Left renal pelvis (tissue), 4 donors: ENCODE measurements around the gene AWAT1. TPM values are rescaled to one million over a fixed set of nuclear protein-coding genes. Genes with fewer than 3 reads are reported as not detected.
"Not testable (repeated sequence)": the region's sequence is repeated elsewhere in the genome, so short reads cannot be mapped to it uniquely, and the experiment has no call there.

ENCODE experiments used
- DNase-seq, 4 donors: peaks; one replicate each; pipeline ENCODE4 v3.0.0-alpha.2; 2013; ENCODE audit warnings: low read depth in 4 of 4, low spot score in 3 of 4
- polyA plus RNA-seq, 4 donors: library from polyadenylated mRNA; unstranded; fragments of 120-200 nt; gene quantifications; one replicate each; pipeline ENCODE4 v1.2.1, GENCODE V29; 2013; ENCODE audit not compliant: insufficient read length in 4 of 4

Gene AWAT1
- not detected for polyA plus RNA-seq

GRCh38 chrX:70234355-70234754 is at the start of gene AWAT1:
AWAT1 (plus strand) TSS chrX:70234655; CDS start chrX:70234696, 41 bp downstream.
- no peak for DNase-seq

GRCh38 chrX:70190225-70190624 is 44.2 kb upstream of the AWAT1 start:
- no peak for DNase-seq

GRCh38 chrX:70196961-70197720 is 37.3 kb upstream of the AWAT1 start:
- no peak for DNase-seq

DNA sequence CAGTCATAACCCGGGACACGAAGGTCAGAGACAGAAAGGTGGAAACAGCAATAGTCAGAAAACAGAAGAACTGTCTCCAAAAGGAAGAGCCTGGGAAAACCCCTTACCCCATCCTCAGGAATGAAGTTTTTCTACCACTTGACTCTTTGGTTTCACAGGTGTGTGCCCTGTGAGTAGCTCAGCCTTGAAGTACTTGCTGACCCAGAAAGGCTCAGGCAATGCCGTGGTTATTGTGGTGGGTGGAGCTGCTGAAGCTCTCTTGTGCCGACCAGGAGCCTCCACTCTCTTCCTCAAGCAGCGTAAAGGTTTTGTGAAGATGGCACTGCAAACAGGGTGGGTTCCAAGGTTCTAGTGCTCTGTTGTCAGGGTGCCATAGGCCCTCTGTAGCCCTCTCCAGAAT is 32.7 kb upstream of the AWAT1 start:
- DNase-seq: no peak

DNA sequence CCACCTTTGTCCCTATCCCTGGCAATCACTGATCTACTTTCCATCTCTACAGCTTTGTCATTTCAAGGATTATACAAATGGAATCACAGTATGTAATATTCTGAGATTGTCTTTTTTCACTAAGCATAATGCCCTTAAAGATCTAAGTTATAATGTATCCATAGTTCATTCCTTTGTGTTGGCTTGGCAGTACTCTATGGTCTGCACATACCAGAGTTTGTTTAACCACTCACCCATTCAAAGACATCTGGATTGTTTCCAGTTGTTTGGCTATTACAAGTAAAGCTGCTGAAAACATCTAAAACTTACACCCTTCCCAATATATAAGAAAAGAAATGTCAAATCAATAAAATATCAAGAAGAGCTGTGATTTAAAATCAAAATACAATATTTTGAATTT is 26.0 kb upstream of the AWAT1 start:
- no peak for DNase-seq

- not testable (repeated sequence) for DNase-seq
Measured at GRCh38 chrX:70209570-70209969, 24.9 kb upstream of the AWAT1 start.

DNA sequence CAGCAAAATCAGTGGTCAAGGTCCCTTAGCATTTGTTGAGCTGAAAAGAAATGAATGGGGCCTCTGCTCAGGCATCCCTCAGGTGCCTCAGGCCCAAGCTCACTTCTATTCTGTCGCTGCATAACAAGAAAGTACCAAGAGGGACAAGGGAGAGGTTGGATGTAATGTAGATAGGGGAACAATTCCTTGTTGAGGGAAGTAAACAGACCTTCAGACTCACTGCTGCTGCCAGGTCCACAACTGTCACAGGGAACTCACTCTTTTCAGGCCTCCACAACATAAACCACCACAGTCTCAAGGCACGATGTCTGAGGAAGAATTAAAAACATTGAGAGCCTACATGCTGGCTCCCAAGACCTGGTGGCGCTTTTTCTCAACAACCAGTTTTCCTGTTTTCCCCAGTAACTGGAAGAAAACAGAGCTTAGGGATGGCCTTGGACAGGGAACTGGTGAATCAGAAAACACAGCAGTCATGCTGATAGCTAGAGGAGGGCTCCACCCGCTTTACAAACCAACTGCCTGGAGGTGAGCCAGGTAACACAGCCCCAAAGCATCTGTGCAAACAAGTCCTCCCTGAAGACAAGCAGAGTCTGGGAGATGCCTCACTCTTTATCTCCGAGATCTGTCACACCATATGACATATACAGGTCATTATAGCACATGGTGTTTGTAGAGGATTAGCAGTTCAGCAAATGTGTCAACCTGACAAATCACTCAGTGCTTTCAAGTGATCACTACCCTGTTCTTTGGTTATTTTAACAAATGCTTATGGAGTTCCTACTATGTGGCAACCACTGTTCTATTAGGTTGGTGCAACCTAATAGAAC is 14.3 kb upstream of the AWAT1 start:
- no peak for DNase-seq

GRCh38 chrX:70226048-70226447 is 8.4 kb upstream of the AWAT1 start:
- no peak for DNase-seq

DNA sequence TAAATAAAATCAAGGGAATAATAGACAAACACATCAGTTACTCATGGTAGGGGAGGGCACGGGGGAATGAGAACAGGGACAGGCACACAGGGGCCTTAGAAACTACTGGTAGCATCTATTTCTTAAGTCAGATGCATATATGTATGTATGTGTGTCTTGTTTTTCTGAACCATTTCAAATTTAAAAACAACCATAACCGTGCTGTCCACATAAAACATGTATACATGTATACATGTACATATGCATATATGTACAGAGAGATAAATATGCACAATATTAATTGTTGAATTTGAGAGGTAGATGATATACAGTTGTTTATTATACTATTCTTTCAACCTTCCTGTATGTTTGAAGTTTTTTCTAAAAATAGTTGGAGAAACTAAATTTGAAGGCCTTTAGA is 7.8 kb upstream of the AWAT1 start:
- no peak for DNase-seq

- no peak for DNase-seq
Measured at GRCh38 chrX:70231666-70232065, 2.8 kb upstream of the AWAT1 start.

- no peak for DNase-seq
Measured at GRCh38 chrX:70240751-70241150, 6.3 kb downstream of the AWAT1 start.

DNA sequence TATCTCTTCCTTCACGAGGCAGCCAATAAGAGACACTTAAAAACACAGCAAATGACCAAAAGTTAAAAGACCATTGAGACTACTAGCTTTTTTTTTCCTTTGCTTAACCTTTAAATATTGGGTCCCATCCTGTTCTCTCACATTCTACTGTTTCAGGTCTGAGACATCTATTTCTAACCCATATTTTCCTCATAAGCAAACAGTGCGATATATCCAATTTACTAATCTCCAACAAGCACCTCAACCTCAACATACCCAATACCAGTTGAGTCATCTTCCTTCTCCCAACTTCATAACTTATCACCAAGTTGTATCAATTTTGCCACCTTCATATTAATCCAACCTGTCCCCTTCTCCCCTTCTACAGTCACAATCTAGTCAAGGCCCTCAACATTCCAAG is 7.0 kb downstream of the AWAT1 start:
- no peak for DNase-seq

- DNase-seq: not testable (repeated sequence)
Measured at GRCh38 chrX:70243601-70244000, 9.1 kb downstream of the AWAT1 start.

DNA sequence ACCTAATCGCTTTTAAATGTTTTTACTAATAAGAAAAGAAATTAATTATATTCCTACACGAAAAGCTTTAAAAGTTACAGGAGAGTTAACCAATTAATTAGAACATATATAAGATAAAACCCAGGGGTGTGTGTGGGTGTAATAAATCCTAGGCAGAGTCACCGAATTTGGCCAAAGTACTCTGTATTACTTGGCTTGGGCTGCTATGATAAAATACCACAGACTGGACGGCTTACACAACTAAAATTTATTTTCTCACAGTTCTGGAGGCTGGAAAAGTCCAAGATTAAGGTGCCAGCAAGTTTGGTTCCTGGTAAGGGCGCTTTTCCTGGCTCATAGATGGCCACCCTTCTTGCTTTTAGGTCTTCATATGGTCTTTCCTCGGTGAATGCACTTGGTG is 10.4 kb downstream of the AWAT1 start:
- DNase-seq: no peak

GRCh38 chrX:70247252-70247651 is 12.8 kb downstream of the AWAT1 start:
- no peak for DNase-seq

DNA sequence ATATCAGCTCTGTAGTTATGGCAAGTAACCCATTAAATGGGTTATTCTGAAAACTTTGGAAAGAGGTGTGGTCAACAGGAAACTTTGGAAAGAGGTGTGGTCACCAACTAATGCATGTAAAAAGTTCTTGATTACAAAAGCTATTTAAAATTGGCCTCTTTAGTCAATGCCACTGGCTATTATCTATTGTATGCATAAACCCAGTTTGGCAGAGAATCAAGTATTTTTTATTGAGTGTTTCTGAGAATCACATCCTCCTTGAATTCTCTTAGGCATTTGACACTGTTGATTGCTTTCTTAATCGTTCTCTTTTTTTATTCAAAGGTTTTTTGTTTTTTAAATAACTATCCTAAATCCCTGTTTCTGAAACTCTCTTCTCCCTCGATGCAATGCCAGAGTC is 18.0 kb downstream of the AWAT1 start:
- DNase-seq: no peak

DNA sequence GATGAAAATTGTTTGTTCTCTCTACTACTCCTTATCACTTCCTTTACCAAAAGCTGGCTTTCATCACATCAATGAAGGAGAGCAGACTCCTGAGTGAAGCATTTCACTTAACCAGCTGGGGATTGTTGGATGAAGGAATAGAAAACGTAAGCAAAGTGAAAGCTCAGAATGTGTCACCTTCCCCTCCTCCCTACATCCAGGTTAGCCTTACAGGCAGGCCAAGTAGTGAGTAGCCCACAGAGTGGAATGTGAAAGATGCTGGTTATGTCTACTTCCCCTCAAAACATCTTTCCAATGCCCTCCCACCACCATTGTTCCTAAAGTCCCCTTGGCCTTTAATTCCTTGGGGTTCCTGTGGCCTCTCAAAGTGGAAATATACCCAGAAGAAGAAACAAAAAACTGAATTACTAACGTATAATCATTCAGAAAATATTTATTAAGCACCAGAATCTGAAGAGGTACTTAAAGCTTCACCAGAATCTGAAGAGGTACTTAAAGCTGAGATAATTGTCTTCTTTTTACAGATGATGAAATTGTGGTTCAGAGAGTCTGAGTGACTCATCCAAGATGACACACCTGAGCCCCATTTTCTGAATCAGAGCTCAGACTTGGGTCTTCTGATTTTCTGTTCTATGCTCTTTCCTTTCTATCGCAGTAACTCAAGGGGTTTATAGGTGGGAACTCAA is 19.1 kb downstream of the AWAT1 start:
- no peak for DNase-seq

DNA sequence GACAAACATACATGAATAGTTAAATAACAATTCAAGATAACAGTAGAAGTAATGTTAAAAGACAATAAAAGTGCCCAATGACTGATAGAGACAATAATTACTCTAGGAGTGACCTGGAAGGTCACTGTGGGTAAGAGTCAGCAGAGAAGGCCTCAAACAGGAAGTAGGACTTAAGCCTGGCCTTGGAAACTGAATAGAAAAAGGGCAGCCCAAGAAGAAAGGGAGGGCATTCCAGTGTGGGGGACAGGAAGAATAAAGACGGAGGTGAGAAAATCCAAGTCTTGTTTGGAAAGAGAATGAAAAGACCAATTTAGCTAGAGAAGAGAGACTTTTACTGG is 19.6 kb downstream of the AWAT1 start:
- DNase-seq: no peak

- DNase-seq: no peak
Measured at GRCh38 chrX:70254909-70255308, 20.5 kb downstream of the AWAT1 start.

DNA sequence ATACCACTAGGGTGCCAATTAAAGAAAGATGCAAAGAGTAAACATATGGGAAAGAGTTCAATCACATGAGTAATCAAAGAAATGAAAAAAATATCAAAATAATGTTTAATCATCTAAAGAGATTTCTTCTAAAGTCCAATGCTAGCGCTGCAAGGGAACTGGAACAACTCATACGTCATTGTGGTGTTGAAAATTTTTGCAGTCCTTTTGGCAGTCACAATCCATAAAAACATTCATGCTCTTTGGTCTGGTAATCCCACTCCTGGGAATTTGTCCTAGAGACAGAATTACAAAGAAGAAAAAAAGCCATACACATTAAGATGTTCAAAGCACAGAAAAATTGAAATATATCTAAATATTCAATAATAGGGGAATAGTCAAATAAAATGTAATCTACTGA is 21.0 kb downstream of the AWAT1 start:
- no peak for DNase-seq

DNA sequence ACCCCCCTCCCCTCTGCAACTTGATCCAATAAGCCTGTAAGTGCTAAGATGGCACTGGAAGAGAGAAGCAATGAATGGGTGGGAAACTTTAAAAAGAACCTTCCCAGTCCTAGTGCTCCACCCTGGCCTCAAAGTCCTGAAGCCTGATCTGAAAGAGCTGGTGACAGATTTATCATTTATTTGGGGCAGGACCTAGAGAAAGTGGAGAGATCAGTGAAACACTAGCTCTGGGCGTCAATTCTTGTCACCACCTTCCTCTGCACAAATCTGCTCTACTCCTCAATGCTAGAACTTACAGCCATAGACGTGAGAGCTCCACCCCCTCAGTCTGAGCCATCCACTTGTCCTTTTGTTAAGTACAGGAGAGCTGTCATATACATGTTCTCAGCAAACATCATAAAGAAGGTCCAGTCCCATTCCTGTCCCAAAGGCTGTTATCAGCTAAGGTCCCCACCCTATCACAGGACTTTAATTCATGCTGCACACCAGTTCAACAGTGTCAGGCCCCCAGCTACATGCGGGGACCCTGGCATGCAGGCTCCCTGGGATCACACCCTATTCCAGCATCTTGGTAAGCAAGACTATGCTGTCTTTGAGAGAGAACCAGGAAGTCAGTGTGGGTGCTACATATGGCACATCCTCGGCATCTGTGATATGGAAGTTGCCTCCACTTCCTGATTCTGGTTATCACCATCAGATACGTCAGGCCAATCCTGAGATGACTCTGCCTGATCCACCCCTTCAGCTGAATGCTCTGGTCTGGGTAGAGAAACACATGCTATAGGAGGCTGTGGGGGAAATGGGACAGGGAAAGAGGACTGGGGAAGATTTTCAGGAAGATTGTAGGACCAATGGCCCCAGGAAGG is 23.2 kb downstream of the AWAT1 start:
- no peak for DNase-seq
